Astrocyte (in vitro differentiated cells and primary cell): ENCODE measurements around the gene INPP5F. TPM values are rescaled to one million over a fixed set of nuclear protein-coding genes. Genes with fewer than 3 reads are reported as not detected.

Source experiments
- DNase-seq: peaks from one replicate; pipeline ENCODE4 v3.0.0-alpha.2; 2010; ENCODE audit warnings: low read depth
- FAIRE-seq: peaks from 2 replicates; lab custom pipeline; 2011; peaks lifted over from hg19 to GRCh38; lab: Jason Lieb, UNC
- H2AFZ ChIP-seq: 2 replicates; pipeline ENCODE4 v1.6.0; 2012; ENCODE audit warnings: low read depth, low read length, inconsistent platforms
- H3K27ac ChIP-seq: 2 replicates; pipeline ENCODE4 v1.5.1; 2011; ENCODE audit warnings: low read depth, low read length, inconsistent platforms
- H3K27me3 ChIP-seq: 2 replicates; pipeline ENCODE4 v1.6.0; 2011; ENCODE audit warnings: low read length, inconsistent platforms; ENCODE audit not compliant: insufficient read depth
- H3K36me3 ChIP-seq: 2 replicates; pipeline ENCODE4 v1.5.1; 2011; ENCODE audit warnings: low read length, inconsistent platforms; ENCODE audit not compliant: insufficient read depth
- H3K4me1 ChIP-seq: 2 replicates; pipeline ENCODE4 v1.5.1; 2011; ENCODE audit warnings: low read length, inconsistent platforms; ENCODE audit not compliant: insufficient read depth
- H3K4me2 ChIP-seq: 2 replicates; pipeline ENCODE4 v1.6.0; 2012; ENCODE audit warnings: low read length, inconsistent platforms
- H3K4me3 ChIP-seq: 2 replicates; pipeline ENCODE4 v1.5.1; 2011; ENCODE audit warnings: low read depth, mild to moderate bottlenecking, low read length, inconsistent platforms; ENCODE audit not compliant: insufficient read depth
- H3K79me2 ChIP-seq: 2 replicates; pipeline ENCODE4 v1.6.0; 2012; ENCODE audit warnings: mild to moderate bottlenecking, low read length, inconsistent platforms; ENCODE audit not compliant: insufficient read depth
- H3K9ac ChIP-seq: 2 replicates; pipeline ENCODE4 v1.6.0; 2012; ENCODE audit warnings: mild to moderate bottlenecking, low read length, inconsistent platforms
- H3K9me3 ChIP-seq: 2 replicates; pipeline ENCODE4 v1.5.1; 2012; ENCODE audit warnings: low read depth, mild to moderate bottlenecking, low read length, inconsistent platforms; ENCODE audit not compliant: insufficient read depth
- H4K20me1 ChIP-seq: 2 replicates; pipeline ENCODE4 v1.6.0; 2012; ENCODE audit warnings: low read length, inconsistent platforms; ENCODE audit not compliant: insufficient read depth
- H3K27ac Mint-ChIP-seq: one replicate; pipeline ENCODE4 v1.8.0; 2021; ENCODE audit warnings: mild to moderate bottlenecking, mixed read lengths; ENCODE audit not compliant: unreplicated experiment
- H3K27me3 Mint-ChIP-seq: one replicate; pipeline ENCODE4 v1.8.0; 2021; ENCODE audit warnings: low read depth, mixed read lengths; ENCODE audit not compliant: unreplicated experiment
- H3K36me3 Mint-ChIP-seq: one replicate; pipeline ENCODE4 v1.8.0; 2021; ENCODE audit warnings: low read depth, mixed read lengths; ENCODE audit not compliant: unreplicated experiment
- H3K4me1 Mint-ChIP-seq: one replicate; pipeline ENCODE4 v1.8.0; 2021; ENCODE audit warnings: low read depth, mixed read lengths; ENCODE audit not compliant: unreplicated experiment
- H3K4me3 Mint-ChIP-seq: one replicate; pipeline ENCODE4 v1.8.0; 2021; ENCODE audit warnings: mild to moderate bottlenecking, moderate library complexity, mixed read lengths; ENCODE audit not compliant: unreplicated experiment
- H3K9me3 Mint-ChIP-seq: one replicate; pipeline ENCODE4 v1.8.0; 2021; ENCODE audit warnings: mild to moderate bottlenecking, mixed read lengths; ENCODE audit not compliant: unreplicated experiment
- EZH2 ChIP-seq: IDR thresholded peaks from 2 replicates; pipeline ENCODE4 v1.6.1; 2012; ENCODE audit warnings: mild to moderate bottlenecking, low read length, inconsistent platforms; ENCODE audit not compliant: insufficient read depth
- total RNA-seq: library from RNA; stranded (reverse); gene quantifications from 2 replicates; pipeline ENCODE4 v1.2.1, GENCODE V29; 2021
- TF ChIP-seq, protein P1 (sequence below): IDR thresholded peaks from 2 replicates; pipeline ENCODE4 v1.5.1; 2011; ENCODE audit warnings: low read depth, mild to moderate bottlenecking, inconsistent platforms, low read length, moderate library complexity; ENCODE audit not compliant: insufficient read depth

The INPP5F gene
- total RNA-seq, 1 donor from 2014 or later, result 101 TPM

DNA sequence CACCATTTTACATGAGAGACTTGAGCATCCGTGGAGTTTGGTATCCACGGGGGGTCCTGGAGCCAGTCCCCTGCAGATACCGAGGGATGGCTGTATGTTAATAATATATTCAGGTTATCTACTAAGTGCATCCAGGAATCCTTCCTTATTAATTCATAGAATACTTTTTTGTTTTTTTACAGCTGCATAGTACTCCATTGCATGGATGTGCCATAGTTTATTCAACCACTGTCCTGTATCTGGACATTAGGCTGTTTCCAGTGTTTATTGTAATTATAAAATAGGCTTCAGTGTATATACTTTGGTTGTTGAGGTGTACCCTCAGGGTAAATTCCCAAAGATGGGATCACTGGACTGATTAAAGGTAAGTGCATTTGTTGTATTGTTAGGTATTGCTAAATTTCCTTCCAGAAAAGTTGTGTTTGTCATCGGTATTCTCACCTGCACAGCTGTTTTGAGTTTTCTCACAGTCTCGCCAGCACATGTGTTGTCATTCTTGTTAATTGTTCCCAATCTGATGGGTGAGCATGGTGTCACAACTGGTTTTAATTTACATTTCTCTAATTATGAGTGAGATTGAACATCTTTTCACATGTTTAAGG is 55.1 kb downstream of the INPP5F start:
- TF ChIP-seq, protein P1, sequence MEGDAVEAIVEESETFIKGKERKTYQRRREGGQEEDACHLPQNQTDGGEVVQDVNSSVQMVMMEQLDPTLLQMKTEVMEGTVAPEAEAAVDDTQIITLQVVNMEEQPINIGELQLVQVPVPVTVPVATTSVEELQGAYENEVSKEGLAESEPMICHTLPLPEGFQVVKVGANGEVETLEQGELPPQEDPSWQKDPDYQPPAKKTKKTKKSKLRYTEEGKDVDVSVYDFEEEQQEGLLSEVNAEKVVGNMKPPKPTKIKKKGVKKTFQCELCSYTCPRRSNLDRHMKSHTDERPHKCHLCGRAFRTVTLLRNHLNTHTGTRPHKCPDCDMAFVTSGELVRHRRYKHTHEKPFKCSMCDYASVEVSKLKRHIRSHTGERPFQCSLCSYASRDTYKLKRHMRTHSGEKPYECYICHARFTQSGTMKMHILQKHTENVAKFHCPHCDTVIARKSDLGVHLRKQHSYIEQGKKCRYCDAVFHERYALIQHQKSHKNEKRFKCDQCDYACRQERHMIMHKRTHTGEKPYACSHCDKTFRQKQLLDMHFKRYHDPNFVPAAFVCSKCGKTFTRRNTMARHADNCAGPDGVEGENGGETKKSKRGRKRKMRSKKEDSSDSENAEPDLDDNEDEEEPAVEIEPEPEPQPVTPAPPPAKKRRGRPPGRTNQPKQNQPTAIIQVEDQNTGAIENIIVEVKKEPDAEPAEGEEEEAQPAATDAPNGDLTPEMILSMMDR, result no peak
- TF ChIP-seq EZH2, result no peak
- peaks cover 15% of the 10 kb centered on the region for H3K4me1 Mint-ChIP-seq
- Histone ChIP-seq H3K36me3 (no peaks in the 10 kb centered on the region), H4K20me1 (peaks cover 6% of the 10 kb centered on the region), H3K4me3 (no peak overlapping the region), H3K4me1 (peaks cover 7% of the 10 kb centered on the region), H3K4me2 (no peak overlapping the region), H2AFZ (no peak overlapping the region), H3K79me2 (no peaks in the 10 kb centered on the region), H3K9me3 (no peaks in the 10 kb centered on the region), H3K27me3 (no peaks in the 10 kb centered on the region), H3K9ac (no peak overlapping the region), H3K27ac (no peak overlapping the region)
- no peaks in the 10 kb centered on the region for H3K36me3 Mint-ChIP-seq
- no peaks in the 10 kb centered on the region for H3K9me3 Mint-ChIP-seq
- DNase-seq, result no peak
- H3K4me3 Mint-ChIP-seq, result no peak overlapping the region
- no peak overlapping the region for H3K27ac Mint-ChIP-seq
- FAIRE-seq, result no peak
- no peaks in the 10 kb centered on the region for H3K27me3 Mint-ChIP-seq

DNA sequence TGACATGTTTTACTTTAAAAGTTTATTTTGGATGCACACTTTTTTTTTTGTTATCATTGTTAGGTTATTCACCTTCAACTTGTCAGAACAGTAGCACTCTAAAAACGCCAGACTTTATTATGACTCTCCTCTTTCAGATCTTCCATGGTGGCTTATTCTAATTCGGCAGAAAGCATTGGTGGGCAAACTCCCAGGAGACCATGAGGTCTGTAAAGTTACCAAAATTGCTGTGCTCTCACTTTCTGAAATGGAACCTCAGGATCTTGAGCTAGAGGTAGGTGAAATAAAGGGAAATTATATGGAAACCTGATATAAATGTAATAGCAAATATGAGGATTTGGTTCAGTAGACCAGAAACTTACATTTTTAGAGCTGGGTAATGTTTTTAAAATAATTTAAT is 55.6 kb downstream of the INPP5F start:
- H2AFZ ChIP-seq, result no peak overlapping the region
- H3K4me3 ChIP-seq, result no peak overlapping the region
- DNase-seq, result no peak
- no peaks in the 10 kb centered on the region for H3K36me3 Mint-ChIP-seq
- no peaks in the 10 kb centered on the region for H3K36me3 ChIP-seq
- no peak for TF ChIP-seq EZH2
- TF ChIP-seq, protein P1, result no peak
- no peaks in the 10 kb centered on the region for H3K9me3 Mint-ChIP-seq
- peaks cover 11% of the 10 kb centered on the region for H3K4me1 ChIP-seq
- H3K4me1 Mint-ChIP-seq, result peaks cover 20% of the 10 kb centered on the region
- FAIRE-seq, result no peak
- no peaks in the 10 kb centered on the region for H3K9me3 ChIP-seq
- H3K27me3 ChIP-seq, result no peaks in the 10 kb centered on the region
- H3K9ac ChIP-seq, result no peak overlapping the region
- no peak overlapping the region for H3K27ac Mint-ChIP-seq
- H4K20me1 ChIP-seq, result peaks cover 6% of the 10 kb centered on the region
- H3K4me2 ChIP-seq, result no peak overlapping the region
- H3K4me3 Mint-ChIP-seq, result no peak overlapping the region
- no peaks in the 10 kb centered on the region for H3K79me2 ChIP-seq
- H3K27me3 Mint-ChIP-seq, result no peaks in the 10 kb centered on the region
- no peak overlapping the region for H3K27ac ChIP-seq

DNA sequence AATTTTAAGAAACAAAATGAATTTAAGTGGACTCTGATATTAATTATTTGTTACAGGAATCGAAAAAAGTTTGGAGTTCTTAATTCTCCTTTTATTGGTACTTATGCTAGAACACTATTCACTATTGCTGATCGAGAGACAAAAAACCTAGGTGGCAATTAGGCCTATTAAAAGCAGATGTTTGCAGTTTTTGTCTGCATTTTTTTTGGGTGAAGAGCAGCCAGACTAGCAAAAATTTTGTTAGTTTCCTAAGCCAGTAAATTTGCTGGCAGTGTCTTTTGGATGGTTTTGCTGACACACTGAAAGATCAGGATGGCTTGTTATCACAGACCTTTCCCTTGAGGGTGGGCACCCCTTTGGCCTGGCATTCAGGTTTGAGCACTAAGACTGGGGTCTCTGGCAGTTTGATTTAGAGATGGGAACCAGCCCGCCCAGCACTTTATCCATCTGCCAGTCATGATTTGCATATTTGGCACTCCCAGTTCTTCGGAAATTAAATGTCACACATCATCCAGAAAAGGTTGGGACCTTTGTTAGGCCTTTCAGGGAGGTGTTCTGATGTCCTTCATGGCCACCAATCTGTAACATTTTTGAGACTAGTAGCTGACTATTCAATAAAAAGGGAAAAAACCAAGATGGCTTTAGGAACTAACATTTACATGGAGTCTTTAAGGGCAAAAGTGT is 57.3 kb downstream of the INPP5F start:
- Histone ChIP-seq H3K27ac (no peak overlapping the region), H3K36me3 (no peaks in the 10 kb centered on the region), H3K4me3 (no peak overlapping the region), H4K20me1 (peaks cover 6% of the 10 kb centered on the region), H2AFZ (no peak overlapping the region), H3K4me1 (peaks cover 15% of the 10 kb centered on the region), H3K79me2 (no peaks in the 10 kb centered on the region), H3K4me2 (no peak overlapping the region), H3K27me3 (no peaks in the 10 kb centered on the region), H3K9ac (no peak overlapping the region), H3K9me3 (no peaks in the 10 kb centered on the region)
- Mint-ChIP-seq H3K9me3 (no peaks in the 10 kb centered on the region), H3K4me3 (no peak overlapping the region), H3K27ac (no peak overlapping the region), H3K36me3 (no peaks in the 10 kb centered on the region), H3K4me1 (peaks cover 28% of the 10 kb centered on the region), H3K27me3 (no peaks in the 10 kb centered on the region)
- DNase-seq (no peak), FAIRE-seq (no peak)
- TF ChIP-seq, protein P1, result no peak
- TF ChIP-seq EZH2, result no peak
